Measurements from ENCODE around the gene CX3CR1.

CX3CR1 gene

GRCh38 chr3:39289107-39289506 lies 9.3 kb upstream of the CX3CR1 start:
- in situ Hi-C loops (cut with HindIII; ENCODE audit: low pct_ligation_motif_present, low sequenced_read_pairs) = loop anchor here (25.0 kb wide), 1 partner anchor 177 kb away; the partner anchor contains the start of genes GORASP1 and TTC21A
- H3K4me3 ChIP-seq (ENCODE audit: low read depth, low read length) = no peak overlapping the region
- no peaks in the 10 kb centered on the region for H3K36me3 ChIP-seq (replicated peaks)
- no peak overlapping the region for H3K27ac ChIP-seq
- TF ChIP-seq CTCF (IDR thresholded peaks at IDR 0.05; ENCODE audit: low read depth, low read length, missing control alignments) = no peak
- H3K27me3 ChIP-seq (replicated peaks) = no peaks in the 10 kb centered on the region
- no peak for DNase-seq

- no peaks in the 10 kb centered on the region for H3K27me3 ChIP-seq (replicated peaks)
- no peaks in the 10 kb centered on the region for H3K36me3 ChIP-seq (replicated peaks)
- peak; percentile 98 for TF ChIP-seq CTCF (IDR thresholded peaks at IDR 0.05; ENCODE audit: low read depth, low read length, missing control alignments)
- in situ Hi-C loops (cut with HindIII; ENCODE audit: low pct_ligation_motif_present, low sequenced_read_pairs) = loop anchor here (25.0 kb wide), 1 partner anchor 176 kb away; the partner anchor contains the start of genes GORASP1 and TTC21A
- H3K4me3 ChIP-seq (ENCODE audit: low read depth, low read length) = no peak overlapping the region
- DNase-seq = peak; percentile 66
- H3K27ac ChIP-seq = no peak overlapping the region
These were observed 8.5 kb upstream of the CX3CR1 start for GRCh38 chr3:39288300-39288808.

- no peaks in the 10 kb centered on the region for H3K27me3 ChIP-seq (replicated peaks)
- no peak overlapping the region for H3K27ac ChIP-seq
- H3K4me3 ChIP-seq (ENCODE audit: low read depth, low read length) = no peak overlapping the region
- DNase-seq = no peak
- no peaks in the 10 kb centered on the region for H3K36me3 ChIP-seq (replicated peaks)
- in situ Hi-C loops (cut with HindIII; ENCODE audit: low pct_ligation_motif_present, low sequenced_read_pairs) = loop anchor here (25.0 kb wide), 1 partner anchor 175 kb away; the partner anchor contains the start of genes GORASP1 and TTC21A
- TF ChIP-seq CTCF (IDR thresholded peaks at IDR 0.05; ENCODE audit: low read depth, low read length, missing control alignments) = no peak
These were observed 7.7 kb upstream of the CX3CR1 start for GRCh38 chr3:39287216-39288164.

GRCh38 chr3:39286771-39287170 lies 6.9 kb upstream of the CX3CR1 start:
- TF ChIP-seq CTCF (IDR thresholded peaks at IDR 0.05; ENCODE audit: low read depth, low read length, missing control alignments) = no peak
- in situ Hi-C loops (cut with HindIII; ENCODE audit: low pct_ligation_motif_present, low sequenced_read_pairs) = loop anchor here (25.0 kb wide), 1 partner anchor 174 kb away; the partner anchor contains the start of genes GORASP1 and TTC21A
- no peak overlapping the region for H3K27ac ChIP-seq
- no peak overlapping the region for H3K4me3 ChIP-seq (ENCODE audit: low read depth, low read length)
- no peak for DNase-seq
- H3K27me3 ChIP-seq (replicated peaks) = no peaks in the 10 kb centered on the region
- H3K36me3 ChIP-seq (replicated peaks) = no peaks in the 10 kb centered on the region

GRCh38 chr3:39285332-39285731 lies 5.5 kb upstream of the CX3CR1 start:
- no peaks in the 10 kb centered on the region for H3K27me3 ChIP-seq (replicated peaks)
- DNase-seq = no peak
- H3K27ac ChIP-seq = no peak overlapping the region
- H3K36me3 ChIP-seq (replicated peaks) = no peaks in the 10 kb centered on the region
- no peak for TF ChIP-seq CTCF (IDR thresholded peaks at IDR 0.05; ENCODE audit: low read depth, low read length, missing control alignments)
- H3K4me3 ChIP-seq (ENCODE audit: low read depth, low read length) = no peak overlapping the region
- in situ Hi-C loops (cut with HindIII; ENCODE audit: low pct_ligation_motif_present, low sequenced_read_pairs) = loop anchor here (25.0 kb wide), 1 partner anchor 173 kb away; the partner anchor contains the start of genes GORASP1 and TTC21A
